H1 (cell line): ENCODE measurements around the gene PHKA1. TPM values are rescaled to one million over a fixed set of nuclear protein-coding genes. Genes with fewer than 3 reads are reported as not detected.

Source experiments
- CTCF ChIA-PET: fragments of 300-600 bp; sonication (Branson Sonifier 250); formaldehyde crosslinking; loops from one replicate; lab custom pipeline; 2021; ENCODE audit not compliant: partially characterized antibody; lab: Charles Lee
- POLR2A ChIA-PET: fragments of 300-600 bp; sonication (Branson Sonifier 250); formaldehyde crosslinking; loops from one replicate; lab custom pipeline; 2021; ENCODE audit warnings: inconsistent platforms; ENCODE audit not compliant: partially characterized antibody; lab: Charles Lee
- DNase-seq, 2 experiments: peaks; one replicate each; pipeline versions ENCODE4 v3.0.0 to v3.0.0-alpha.2; 2010 to 2022; ENCODE audit warnings: low spot score in 2 of 2, low read depth in 1 of 2, mixed read lengths in 1 of 2
- FAIRE-seq: peaks from 2 replicates; lab custom pipeline; 2011; peaks lifted over from hg19 to GRCh38; lab: Jason Lieb, UNC
- H2AFZ ChIP-seq: 2 replicates; pipeline ENCODE4 v1.8.1; 2012; ENCODE audit warnings: low read length, inconsistent platforms
- H2AK5ac ChIP-seq: 2 replicates; pipeline ENCODE4 v1.6.1; 2013; ENCODE audit warnings: low read depth, low read length
- H2BK120ac ChIP-seq: replicated peaks from 2 replicates; pipeline ENCODE3; 2013; ENCODE audit warnings: low read depth, low read length, inconsistent platforms
- H2BK12ac ChIP-seq: 2 replicates; pipeline ENCODE4 v1.6.1; 2013; ENCODE audit warnings: low read depth, low read length
- H2BK15ac ChIP-seq: 2 replicates; pipeline ENCODE4 v1.6.1; 2013; ENCODE audit warnings: low read length
- H2BK20ac ChIP-seq: 2 replicates; pipeline ENCODE4 v1.6.1; 2013; ENCODE audit warnings: low read length
- H2BK5ac ChIP-seq: 2 replicates; pipeline ENCODE4 v1.6.1; 2013; ENCODE audit warnings: low read depth, low read length
- H3K14ac ChIP-seq: 2 replicates; pipeline ENCODE4 v1.6.1; 2013; ENCODE audit warnings: inconsistent platforms; ENCODE audit not compliant: insufficient read length
- H3K18ac ChIP-seq: 2 replicates; pipeline ENCODE4 v1.6.1; 2013; ENCODE audit warnings: low read length; ENCODE audit errors: extremely low read depth
- H3K23ac ChIP-seq: 2 replicates; pipeline ENCODE4 v1.6.1; 2013; ENCODE audit warnings: inconsistent platforms; ENCODE audit not compliant: insufficient read length
- H3K23me2 ChIP-seq: 2 replicates; pipeline ENCODE4 v1.6.1; 2013; ENCODE audit warnings: low read depth, low read length
- H3K27ac ChIP-seq: 2 replicates; pipeline ENCODE4 v1.6.1; 2011; ENCODE audit warnings: low read depth, low read length, inconsistent platforms
- H3K27me3 ChIP-seq, 4 experiments: replicated peaks in 1 of 4; 1 replicate in 1 of 4; 2 replicates in 3 of 4; pipeline versions ENCODE4 v1.6.1 to v1.8.1; 2011 to 2013; ENCODE audit warnings: low read length in 3 of 4, mild to moderate bottlenecking in 3 of 4, inconsistent platforms in 2 of 4, mixed read lengths in 2 of 4, moderate library complexity in 1 of 4; ENCODE audit not compliant: control insufficient read depth in 3 of 4, insufficient read depth in 3 of 4; ENCODE audit errors: extremely low read depth in 1 of 4
- H3K36me3 ChIP-seq, 4 experiments: 2 replicates each; pipeline versions ENCODE4 v1.6.1 to v1.8.1; 2011 to 2013; ENCODE audit warnings: mild to moderate bottlenecking in 4 of 4, low read length in 3 of 4, moderate library complexity in 2 of 4, control low read depth in 1 of 4, inconsistent platforms in 1 of 4; ENCODE audit not compliant: insufficient read depth in 4 of 4, control insufficient read depth in 2 of 4
- H3K4ac ChIP-seq: replicated peaks from 2 replicates; pipeline ENCODE3; 2013; ENCODE audit warnings: low read length, low read depth, mixed read lengths, inconsistent platforms; ENCODE audit not compliant: insufficient read length
- H3K4me1 ChIP-seq, 4 experiments: replicated peaks in 1 of 4; 1 replicate in 1 of 4; 2 replicates in 3 of 4; pipeline versions ENCODE4 v1.6.1 to v1.8.1; 2011 to 2013; ENCODE audit warnings: low read length in 3 of 4, inconsistent platforms in 2 of 4, mixed read lengths in 1 of 4; ENCODE audit not compliant: insufficient read depth in 4 of 4, control insufficient read depth in 3 of 4
- H3K4me2 ChIP-seq, 2 experiments: 2 replicates each; pipeline versions ENCODE4 v1.6.1 to v1.8.1; 2011 to 2013; ENCODE audit warnings: low read depth in 2 of 2, low read length in 2 of 2, control low read depth in 1 of 2, inconsistent platforms in 1 of 2, mild to moderate bottlenecking in 1 of 2; ENCODE audit not compliant: insufficient read depth in 1 of 2
- H3K4me3 ChIP-seq, 4 experiments: fragments of 200-600, 300-600 bp in 1 of 4; sonication (generic), shearing (Covaris generic), sonication (Bioruptor Twin) in 1 of 4; 2 replicates each; pipeline versions ENCODE4 v1.5.1 to v1.8.1; 2011 to 2016; ENCODE audit warnings: low read length in 4 of 4, low read depth in 3 of 4, control low read depth in 2 of 4, inconsistent platforms in 2 of 4, mild to moderate bottlenecking in 2 of 4, mixed read lengths in 1 of 4, moderate library complexity in 1 of 4; ENCODE audit not compliant: insufficient read depth in 2 of 4; ENCODE audit errors: extremely low read depth in 1 of 4
- H3K56ac ChIP-seq: replicated peaks from 2 replicates; pipeline ENCODE3; 2013; ENCODE audit warnings: low read depth, mild to moderate bottlenecking, mixed read lengths, low read length, inconsistent platforms; ENCODE audit not compliant: insufficient read length
- H3K79me1 ChIP-seq: 2 replicates; pipeline ENCODE4 v1.6.1; 2013; ENCODE audit warnings: low read depth, low read length, control low read depth
- H3K79me2 ChIP-seq, 2 experiments: 2 replicates each; pipeline versions ENCODE4 v1.6.1 to v1.8.1; 2012 to 2013; ENCODE audit warnings: low read length in 2 of 2, mild to moderate bottlenecking in 2 of 2, inconsistent platforms in 1 of 2; ENCODE audit not compliant: insufficient read depth in 2 of 2, control insufficient read depth in 1 of 2
- H3K9ac ChIP-seq, 4 experiments: replicated peaks in 1 of 4; 1 replicate in 1 of 4; 2 replicates in 3 of 4; pipeline versions ENCODE4 v1.6.1 to v1.8.1; 2011 to 2013; ENCODE audit warnings: low read depth in 3 of 4, low read length in 3 of 4, control low read depth in 2 of 4, mild to moderate bottlenecking in 2 of 4, moderate library complexity in 2 of 4, inconsistent platforms in 1 of 4; ENCODE audit errors: extremely low read depth in 1 of 4
- H3K9me3 ChIP-seq, 2 experiments: 2 replicates each; pipeline versions ENCODE4 v1.6.1 to v1.8.1; 2012 to 2013; ENCODE audit warnings: mild to moderate bottlenecking in 2 of 2, moderate library complexity in 2 of 2, control low read depth in 1 of 2, inconsistent platforms in 1 of 2, low read depth in 1 of 2, low read length in 1 of 2, mixed read lengths in 1 of 2; ENCODE audit not compliant: insufficient read depth in 2 of 2
- H4K20me1 ChIP-seq, 2 experiments: replicated peaks in 1 of 2; 2 replicates each; pipeline versions ENCODE3 to v1.8.1; 2011 to 2013; ENCODE audit warnings: inconsistent platforms in 2 of 2, low read length in 2 of 2, mild to moderate bottlenecking in 1 of 2; ENCODE audit not compliant: insufficient read depth in 2 of 2, control insufficient read depth in 1 of 2
- H4K5ac ChIP-seq: 2 replicates; pipeline ENCODE4 v1.6.1; 2013; ENCODE audit warnings: low read length, low read depth, mixed read lengths, inconsistent platforms; ENCODE audit not compliant: insufficient read length
- H4K8ac ChIP-seq: 2 replicates; pipeline ENCODE4 v1.8.0; 2013; ENCODE audit warnings: mild to moderate bottlenecking, moderate library complexity, low read length, inconsistent platforms; ENCODE audit not compliant: insufficient read depth; ENCODE audit errors: extremely low read depth
- H4K91ac ChIP-seq: replicated peaks from 2 replicates; pipeline ENCODE3; 2013; ENCODE audit warnings: low read length, mixed read lengths, inconsistent platforms; ENCODE audit not compliant: insufficient read length
- JUN ChIP-seq: IDR thresholded peaks from 2 replicates; pipeline ENCODE4 v1.6.1; 2011; ENCODE audit warnings: low read depth, mild to moderate bottlenecking, improper control_type of control experiment, low read length
- JUND ChIP-seq: IDR thresholded peaks from 2 replicates; pipeline ENCODE4 v1.6.1; 2011; ENCODE audit warnings: mild to moderate bottlenecking, improper control_type of control experiment, low read length
- MAFK ChIP-seq: IDR thresholded peaks from 2 replicates; pipeline ENCODE4 v1.6.1; 2012; ENCODE audit warnings: low read depth, mild to moderate bottlenecking, improper control_type of control experiment, low read length
- SP4 ChIP-seq: IDR thresholded peaks from 2 replicates; pipeline ENCODE4 v1.6.1; 2012; ENCODE audit warnings: low read length, inconsistent platforms
- YY1 ChIP-seq: IDR thresholded peaks from 2 replicates; pipeline ENCODE4 v1.6.1; 2011; ENCODE audit warnings: low read depth, mild to moderate bottlenecking, low read length
- WGBS, 2 experiments: shearing (Covaris generic) in 1 of 2; methylation state at CpG; one replicate each; pipeline versions ENCODE4 v1.1.6 to v1.1.7; 2013 to 2015; ENCODE audit warnings: low lambda C conversion rate in 2 of 2, mixed read lengths in 2 of 2, inconsistent platforms in 1 of 2, low coverage in 1 of 2, missing lambda C conversion rate in 1 of 2; ENCODE audit not compliant: insufficient replicate concordance in 2 of 2, insufficient coverage in 1 of 2, insufficient read length in 1 of 2; ENCODE audit errors: extremely low coverage in 1 of 2, missing lambda C conversion rate in 1 of 2; 5-methylcytosine and 5-hydroxymethylcytosine counted together
- polyA plus RNA-seq, 7 experiments: library from polyadenylated mRNA; depleted of rRNA in 3 of 7; stranded (reverse) in 5 of 7; unstranded in 2 of 7; fragments of >200 nt in 5 of 7; fragments of 200-250 nt in 2 of 7; gene quantifications; 1 replicate in 5 of 7; 2 replicates in 1 of 7; 4 replicates in 1 of 7; pipeline versions ENCODE4 v1.2.1 to v1.2.3, GENCODE V29; 2011 to 2013; ENCODE audit warnings: missing spikeins in 2 of 7, mixed read lengths in 2 of 7
- total RNA-seq: library from RNA; stranded (reverse); fragmentation: NEBNext Ultra II Directional; extraction: Animal tissue kit (Norgen Biotek cat#: 25700); gene quantifications from 2 replicates; pipeline ENCODE4 v1.2.1, GENCODE V29; 2021
- TF ChIP-seq, protein P1 (sequence below), 3 experiments: IDR thresholded peaks; 1 replicate in 2 of 3; 2 replicates in 1 of 3; pipeline versions ENCODE4 v1.5.1 to v1.6.1; 2011; ENCODE audit warnings: low read length in 3 of 3, mild to moderate bottlenecking in 3 of 3, inconsistent platforms in 2 of 3, low read depth in 1 of 3, moderate library complexity in 1 of 3; ENCODE audit not compliant: insufficient read depth in 1 of 3; ENCODE audit errors: control extremely low read depth in 1 of 3
- TF ChIP-seq, protein P2 (sequence below): IDR thresholded peaks from 2 replicates; pipeline ENCODE4 v1.6.1; 2012; ENCODE audit warnings: inconsistent platforms

Gene PHKA1
- total and polyA plus RNA-seq, 2 of the 8 experiments (the other 6 are each of a cell fraction or from before 2014, with no cell fraction given): 4.2 to 7.2 TPM

DNA sequence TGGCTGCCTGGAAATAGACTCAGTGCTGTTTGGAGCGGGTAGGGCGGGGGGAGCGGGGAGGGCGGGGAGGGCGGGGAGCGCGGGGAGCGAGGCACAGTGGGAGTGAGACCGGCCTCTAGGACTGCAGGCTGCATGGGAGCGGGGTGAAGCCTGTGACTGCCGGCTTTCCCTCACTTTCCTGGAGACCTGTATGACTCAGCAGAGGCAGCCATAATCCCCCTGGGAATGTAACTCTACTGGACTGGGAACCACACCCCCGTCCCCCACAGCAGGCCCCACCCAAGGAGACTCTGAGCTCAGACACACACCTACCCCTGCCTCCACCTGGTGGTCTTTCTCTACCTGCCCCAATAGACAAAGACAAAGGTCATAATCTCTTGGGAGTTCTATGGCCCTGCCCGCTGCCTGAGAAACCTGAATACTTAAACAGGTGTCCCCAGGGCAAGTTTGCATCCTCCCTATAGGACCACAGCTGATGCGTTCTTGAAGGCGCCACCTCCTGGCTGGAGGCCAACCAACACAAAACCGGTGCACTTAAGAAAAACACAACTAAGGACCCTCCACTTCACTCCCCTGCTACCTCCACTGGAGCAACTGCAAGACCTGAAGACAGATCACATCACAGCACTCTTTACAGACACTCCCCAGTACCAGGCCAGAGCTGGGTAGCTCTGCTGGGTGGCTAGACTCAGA is 159.5 kb downstream of the PHKA1 start:
- Histone ChIP-seq H3K9me3 (0 out of 4 replicates have a peak, but pooled peaks cover 0 to 1% of the 10 kb centered on the region in 2 experiments), H3K36me3 (no peaks in the 10 kb centered on the region; a peak in 2 of 8 replicates), H2BK12ac (no peak overlapping the region), H3K23ac (no peak overlapping the region), H3K27me3 (no peaks in the 10 kb centered on the region), H2AFZ (no peak overlapping the region), H2BK20ac (no peak overlapping the region), H3K23me2 (no peaks in the 10 kb centered on the region), H2BK5ac (no peak overlapping the region), H2BK15ac (no peak overlapping the region), H3K79me1 (no peaks in the 10 kb centered on the region), H4K5ac (no peak overlapping the region), H3K14ac (no peak overlapping the region), H2AK5ac (no peak overlapping the region), H3K27ac (no peak overlapping the region; the same call in 1 of the 2 replicates), H3K4me3 (0 out of 8 replicates have a peak overlapping the region, but pooled peaks of 1 of the 4 experiments have one; percentile 12), H2BK120ac (no peak overlapping the region), H3K9ac (no peak overlapping the region), H4K91ac (no peak overlapping the region), H4K20me1 (no peaks in the 10 kb centered on the region), H3K79me2 (no peaks in the 10 kb centered on the region), H4K8ac (no peak overlapping the region), H3K56ac (no peak overlapping the region), H3K4ac (no peak overlapping the region), H3K4me2 (peak overlapping the region in 1 of 2 experiments; percentile 42; a peak in 1 of 4 replicates), H3K4me1 (no peaks in the 10 kb centered on the region), H3K18ac (no peak overlapping the region)
- ChIA-PET POLR2A (no interaction called here), CTCF (interaction anchor here (0.6 to 2.6 kb wide), 4 partner anchors 10 to 247 kb away, joined by 3 to 8 read pairs (median 3); no protein-coding TSS in a partner anchor)
- FAIRE-seq: no peak
- TF ChIP-seq SP4 (no peak), JUN (no peak), JUND (peak; percentile 21; the same call in 1 of the 2 replicates), YY1 (peak; percentile 79), MAFK (peak; percentile 48; the same call in 1 of the 2 replicates)
- TF ChIP-seq, protein P1, sequence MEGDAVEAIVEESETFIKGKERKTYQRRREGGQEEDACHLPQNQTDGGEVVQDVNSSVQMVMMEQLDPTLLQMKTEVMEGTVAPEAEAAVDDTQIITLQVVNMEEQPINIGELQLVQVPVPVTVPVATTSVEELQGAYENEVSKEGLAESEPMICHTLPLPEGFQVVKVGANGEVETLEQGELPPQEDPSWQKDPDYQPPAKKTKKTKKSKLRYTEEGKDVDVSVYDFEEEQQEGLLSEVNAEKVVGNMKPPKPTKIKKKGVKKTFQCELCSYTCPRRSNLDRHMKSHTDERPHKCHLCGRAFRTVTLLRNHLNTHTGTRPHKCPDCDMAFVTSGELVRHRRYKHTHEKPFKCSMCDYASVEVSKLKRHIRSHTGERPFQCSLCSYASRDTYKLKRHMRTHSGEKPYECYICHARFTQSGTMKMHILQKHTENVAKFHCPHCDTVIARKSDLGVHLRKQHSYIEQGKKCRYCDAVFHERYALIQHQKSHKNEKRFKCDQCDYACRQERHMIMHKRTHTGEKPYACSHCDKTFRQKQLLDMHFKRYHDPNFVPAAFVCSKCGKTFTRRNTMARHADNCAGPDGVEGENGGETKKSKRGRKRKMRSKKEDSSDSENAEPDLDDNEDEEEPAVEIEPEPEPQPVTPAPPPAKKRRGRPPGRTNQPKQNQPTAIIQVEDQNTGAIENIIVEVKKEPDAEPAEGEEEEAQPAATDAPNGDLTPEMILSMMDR (IDR thresholded peaks at IDR 0.05; ENCODE audit: control extremely low read depth in 1 of 3, insufficient read depth in 1 of 3, low read depth in 1 of 3, low read length in 3 of 3): peak; percentile 29 to 47 (median 41); a peak in 3 of 4 replicates
- TF ChIP-seq, protein P2, sequence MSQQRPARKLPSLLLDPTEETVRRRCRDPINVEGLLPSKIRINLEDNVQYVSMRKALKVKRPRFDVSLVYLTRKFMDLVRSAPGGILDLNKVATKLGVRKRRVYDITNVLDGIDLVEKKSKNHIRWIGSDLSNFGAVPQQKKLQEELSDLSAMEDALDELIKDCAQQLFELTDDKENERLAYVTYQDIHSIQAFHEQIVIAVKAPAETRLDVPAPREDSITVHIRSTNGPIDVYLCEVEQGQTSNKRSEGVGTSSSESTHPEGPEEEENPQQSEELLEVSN: no peak
- 70% methylated on average over 3 of the region's 16 CpGs; no CpG with 5 or more reads in 1 of the 2 experiments for WGBS, 2 experiments
- peak; percentile 38 to 59 for DNase-seq
